Sigmoid colon (tissue), 4 donors: ENCODE results near the gene RYK.

Source experiments
- EP300 ChIP-seq, 4 donors: sonication (generic); formaldehyde crosslinking; IDR thresholded peaks; one replicate each; pipeline ENCODE4 v1.6.1; 2017; ENCODE audit warnings: antibody characterized with exemption in 4 of 4
- POLR2A ChIP-seq, 2 donors: fragments of 450-650 bp; IDR thresholded peaks; one replicate each; pipeline ENCODE4 v1.6.1; 2016; ENCODE audit warnings: antibody characterized with exemption in 2 of 2, mild to moderate bottlenecking in 2 of 2, moderate library complexity in 2 of 2
- TF ChIP-seq, protein P1 (sequence below), 4 experiments: fragments of 450-650 bp in 3 of 4; fragments of 200-600 bp in 1 of 4; IDR thresholded peaks; one replicate each; pipeline ENCODE4 v1.5.1; 2016 to 2019; ENCODE audit warnings: antibody characterized with exemption in 4 of 4, mild to moderate bottlenecking in 3 of 4, moderate library complexity in 2 of 4

DNA sequence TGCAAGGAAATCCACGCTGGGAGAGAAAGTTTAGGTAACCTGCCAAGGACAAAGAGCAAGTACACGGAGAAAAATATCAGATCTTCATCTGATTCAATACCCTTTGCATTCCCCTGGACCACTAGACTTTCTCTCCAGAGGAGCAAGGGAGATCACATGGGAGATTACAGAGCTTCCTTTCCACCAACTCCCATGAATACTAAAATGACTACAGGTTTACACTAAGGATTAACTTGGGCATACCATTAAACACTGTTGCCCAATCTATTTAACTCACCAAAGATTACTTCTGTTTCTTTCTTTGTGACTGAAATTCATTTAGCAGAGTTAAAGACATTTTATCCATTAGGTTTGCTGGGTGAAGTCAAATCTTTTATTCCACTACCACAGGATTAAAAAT, 71.2 kb downstream of the RYK start:
- TF ChIP-seq POLR2A (IDR thresholded peaks at IDR 0.05) (no peak), EP300 (IDR thresholded peaks at IDR 0.05) (no peak)
- TF ChIP-seq, protein P1, sequence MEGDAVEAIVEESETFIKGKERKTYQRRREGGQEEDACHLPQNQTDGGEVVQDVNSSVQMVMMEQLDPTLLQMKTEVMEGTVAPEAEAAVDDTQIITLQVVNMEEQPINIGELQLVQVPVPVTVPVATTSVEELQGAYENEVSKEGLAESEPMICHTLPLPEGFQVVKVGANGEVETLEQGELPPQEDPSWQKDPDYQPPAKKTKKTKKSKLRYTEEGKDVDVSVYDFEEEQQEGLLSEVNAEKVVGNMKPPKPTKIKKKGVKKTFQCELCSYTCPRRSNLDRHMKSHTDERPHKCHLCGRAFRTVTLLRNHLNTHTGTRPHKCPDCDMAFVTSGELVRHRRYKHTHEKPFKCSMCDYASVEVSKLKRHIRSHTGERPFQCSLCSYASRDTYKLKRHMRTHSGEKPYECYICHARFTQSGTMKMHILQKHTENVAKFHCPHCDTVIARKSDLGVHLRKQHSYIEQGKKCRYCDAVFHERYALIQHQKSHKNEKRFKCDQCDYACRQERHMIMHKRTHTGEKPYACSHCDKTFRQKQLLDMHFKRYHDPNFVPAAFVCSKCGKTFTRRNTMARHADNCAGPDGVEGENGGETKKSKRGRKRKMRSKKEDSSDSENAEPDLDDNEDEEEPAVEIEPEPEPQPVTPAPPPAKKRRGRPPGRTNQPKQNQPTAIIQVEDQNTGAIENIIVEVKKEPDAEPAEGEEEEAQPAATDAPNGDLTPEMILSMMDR (IDR thresholded peaks at IDR 0.05), result no peak
